GM18951 (cell line): ENCODE data around the gene CMSS1.

Source experiments
- POLR2A ChIP-seq: IDR thresholded peaks from 4 replicates; pipeline ENCODE4 v1.6.1; 2011; ENCODE audit warnings: mild to moderate bottlenecking; ENCODE audit not compliant: insufficient read length, insufficient read depth; ENCODE audit errors: extremely low read depth
- in situ Hi-C: fragments of 300-500 bp; cut with MboI; formaldehyde crosslinking; loops from one replicate; pipeline ENCODE4 v1.12.0; 2022; ENCODE audit warnings: low sequenced_read_pairs, mixed read lengths, inconsistent platforms; ENCODE audit not compliant: unreplicated experiment

CMSS1 gene

DNA sequence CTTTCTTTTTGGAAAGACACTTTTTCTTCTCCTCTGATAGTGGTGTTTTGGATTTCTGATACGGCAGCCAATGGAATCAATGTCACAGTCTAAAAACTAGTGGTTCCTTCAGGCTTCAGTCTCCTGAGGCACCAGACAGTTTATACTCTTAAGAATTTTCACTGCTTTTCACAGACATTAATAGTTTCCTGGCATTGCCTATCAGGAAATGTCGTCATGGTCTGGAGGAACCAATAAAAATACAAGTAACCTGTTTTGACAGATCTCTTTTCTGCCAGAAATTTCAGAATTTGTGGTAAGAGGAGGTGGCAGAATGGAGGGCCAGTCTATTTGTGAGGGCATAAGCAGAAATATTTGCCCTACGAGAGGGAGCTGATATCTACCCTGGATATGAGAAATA lies 251.8 kb downstream of the CMSS1 start:
- no peak for TF ChIP-seq POLR2A
- in situ Hi-C loops = loop anchor here (10.0 kb wide), 1 partner anchor 185 kb away; no protein-coding TSS in a partner anchor

DNA sequence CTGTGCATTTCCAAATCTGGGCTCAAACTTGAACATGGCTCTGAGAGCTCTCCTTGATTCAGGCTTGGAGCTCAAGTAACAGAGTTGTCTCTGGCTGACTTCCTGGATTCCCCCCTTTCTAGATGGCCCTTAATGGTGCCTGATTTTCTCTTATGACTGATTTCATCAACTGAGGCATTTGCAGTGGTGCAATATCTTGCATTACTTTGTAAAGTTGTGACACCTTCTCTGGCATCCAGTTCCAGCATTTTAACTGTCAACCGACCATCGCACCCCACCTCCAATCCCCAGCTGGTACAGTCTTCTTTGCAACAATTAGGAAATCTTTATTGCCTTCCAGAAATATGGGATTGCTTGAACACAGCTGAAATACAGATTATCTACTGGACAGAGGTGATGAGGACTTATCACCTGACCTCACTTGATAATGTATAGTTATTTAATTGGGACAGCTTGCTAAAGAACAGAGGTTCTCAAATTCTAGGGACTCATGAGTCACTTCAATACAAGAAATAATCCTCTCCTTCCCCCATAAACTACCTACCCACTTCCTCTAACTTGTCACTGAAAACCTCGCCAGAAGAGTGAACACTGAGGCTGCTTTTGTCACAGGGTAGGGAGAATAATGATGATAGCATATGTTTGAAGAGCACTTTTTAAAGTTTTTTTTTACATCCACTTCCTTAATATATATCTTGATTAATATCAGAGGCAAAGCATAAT lies 254.8 kb downstream of the CMSS1 start:
- in situ Hi-C loops = no loop called here
- no peak for TF ChIP-seq POLR2A

DNA sequence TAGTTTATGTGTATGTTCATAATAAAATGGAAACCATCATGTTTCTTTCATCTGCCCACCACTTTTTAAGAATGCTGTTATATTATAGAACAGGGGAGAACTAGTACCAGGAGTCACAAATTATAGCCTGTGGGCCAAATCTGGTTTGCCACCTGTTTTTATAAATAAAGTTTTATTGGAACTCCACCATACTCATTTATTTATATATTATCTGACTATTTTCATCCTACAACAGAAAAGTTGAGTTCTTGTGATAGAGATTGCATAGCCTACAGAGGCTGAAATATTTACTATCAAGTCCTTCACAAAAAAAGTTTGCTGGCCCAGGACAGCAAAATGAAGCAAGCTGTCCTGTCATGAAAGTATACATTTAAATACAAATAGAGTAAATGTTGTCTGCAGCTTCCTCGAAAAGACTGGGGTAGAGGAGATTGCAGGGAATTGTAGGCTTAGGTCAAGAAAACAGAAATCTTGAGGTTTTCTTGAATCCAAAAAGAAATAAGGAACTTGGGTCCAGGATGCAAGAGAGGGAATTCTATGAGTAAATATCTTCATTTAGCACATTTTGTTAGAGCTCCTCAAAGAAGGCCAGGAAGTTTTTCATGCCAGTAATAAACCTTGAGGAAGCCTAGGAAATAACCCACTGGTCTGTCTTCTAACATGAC lies 255.5 kb downstream of the CMSS1 start:
- no peak for TF ChIP-seq POLR2A
- in situ Hi-C loops = no loop called here

DNA sequence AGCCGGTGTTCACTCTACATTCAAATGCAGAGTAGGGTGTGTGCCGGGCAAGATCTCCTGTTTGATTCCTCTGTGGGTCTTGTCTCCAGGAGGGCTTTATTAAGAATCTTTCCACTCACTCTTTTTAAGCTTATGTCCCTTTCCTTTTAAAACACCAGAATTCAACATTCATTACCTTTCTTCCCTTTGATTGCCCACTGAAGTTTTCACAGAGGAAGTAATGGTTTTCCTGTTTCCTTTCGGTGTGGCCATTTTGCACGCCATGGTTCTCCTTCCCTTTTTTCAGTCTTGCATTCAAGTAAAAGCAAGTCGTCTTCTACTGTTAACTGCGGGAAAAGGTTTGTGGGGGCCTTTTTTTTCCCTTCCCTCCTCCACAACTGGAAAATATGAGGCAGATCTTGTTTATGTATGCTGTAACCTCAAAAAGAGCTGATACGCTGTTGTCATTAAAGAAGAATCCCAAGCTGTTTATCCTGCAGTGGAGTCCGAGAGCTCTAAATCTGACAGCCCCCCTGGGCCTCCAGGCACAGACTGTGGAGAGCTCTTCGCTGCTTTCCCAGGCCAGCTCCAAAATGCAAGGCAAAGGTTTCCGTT lies 256.1 kb downstream of the CMSS1 start:
- no peak for TF ChIP-seq POLR2A
- in situ Hi-C loops = no loop called here

DNA sequence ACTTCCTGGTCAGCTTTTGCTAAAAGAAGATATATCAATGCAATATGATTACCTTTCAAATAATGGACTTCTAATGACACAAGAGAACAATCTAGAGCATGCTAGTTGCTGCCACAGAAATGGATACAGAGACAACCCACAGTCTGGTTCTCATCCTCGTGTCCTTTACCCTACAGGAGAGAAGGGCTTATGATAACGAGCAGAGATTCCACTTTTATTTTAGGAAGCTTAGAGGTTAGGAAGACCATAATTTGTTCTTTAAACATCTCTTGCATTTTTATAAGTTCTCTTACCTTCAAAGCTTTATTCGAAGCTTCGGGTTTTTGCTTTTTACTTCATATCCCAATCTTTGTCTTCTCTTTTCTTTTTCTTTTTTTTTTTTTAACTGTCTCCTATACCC lies 257.5 kb downstream of the CMSS1 start:
- in situ Hi-C loops = no loop called here

DNA sequence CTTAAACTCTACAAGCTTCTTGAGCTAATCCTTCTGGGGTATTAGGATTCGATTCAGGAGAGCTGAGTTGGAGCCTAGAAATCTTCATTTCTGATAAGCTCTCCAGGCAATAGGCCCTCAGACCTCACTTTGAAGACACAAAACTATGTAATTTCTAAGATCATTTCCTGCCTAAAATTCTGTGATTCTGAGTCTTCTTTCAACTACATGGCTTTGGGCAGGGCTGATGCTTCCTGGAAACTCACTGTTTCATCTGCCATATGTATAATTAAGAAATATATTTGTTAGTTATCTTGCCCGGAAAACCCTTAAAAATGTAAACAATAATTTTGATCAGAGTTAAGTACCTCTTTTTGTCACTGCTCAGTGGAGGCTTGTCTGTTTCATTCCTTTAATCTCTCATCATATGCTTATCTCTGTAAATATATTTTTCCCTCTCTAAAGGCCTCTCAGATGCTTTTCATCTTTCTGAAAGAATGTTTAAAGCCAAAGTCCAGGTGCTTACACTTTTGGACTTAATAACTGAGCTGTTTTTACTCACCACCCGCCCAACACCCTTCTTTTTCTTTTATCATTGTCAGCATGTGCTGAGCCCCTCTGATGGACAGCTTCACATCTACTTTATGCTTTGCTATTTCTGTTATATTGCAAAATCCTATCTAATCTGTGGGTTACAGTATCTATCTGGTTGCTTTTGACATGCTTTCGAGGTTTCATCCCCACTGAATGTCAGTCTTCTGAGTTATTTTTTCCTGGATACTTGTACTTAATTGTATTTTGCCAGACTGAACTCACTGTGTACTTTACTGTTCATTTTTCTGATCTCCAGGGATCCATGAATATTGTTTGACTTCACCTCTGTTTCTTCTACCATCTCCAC lies 258.4 kb downstream of the CMSS1 start:
- no peak for TF ChIP-seq POLR2A
- in situ Hi-C loops = no loop called here

More for the DNA sequence above, 257.5 kb downstream of the CMSS1 start:
- TF ChIP-seq POLR2A = no peak

DNA sequence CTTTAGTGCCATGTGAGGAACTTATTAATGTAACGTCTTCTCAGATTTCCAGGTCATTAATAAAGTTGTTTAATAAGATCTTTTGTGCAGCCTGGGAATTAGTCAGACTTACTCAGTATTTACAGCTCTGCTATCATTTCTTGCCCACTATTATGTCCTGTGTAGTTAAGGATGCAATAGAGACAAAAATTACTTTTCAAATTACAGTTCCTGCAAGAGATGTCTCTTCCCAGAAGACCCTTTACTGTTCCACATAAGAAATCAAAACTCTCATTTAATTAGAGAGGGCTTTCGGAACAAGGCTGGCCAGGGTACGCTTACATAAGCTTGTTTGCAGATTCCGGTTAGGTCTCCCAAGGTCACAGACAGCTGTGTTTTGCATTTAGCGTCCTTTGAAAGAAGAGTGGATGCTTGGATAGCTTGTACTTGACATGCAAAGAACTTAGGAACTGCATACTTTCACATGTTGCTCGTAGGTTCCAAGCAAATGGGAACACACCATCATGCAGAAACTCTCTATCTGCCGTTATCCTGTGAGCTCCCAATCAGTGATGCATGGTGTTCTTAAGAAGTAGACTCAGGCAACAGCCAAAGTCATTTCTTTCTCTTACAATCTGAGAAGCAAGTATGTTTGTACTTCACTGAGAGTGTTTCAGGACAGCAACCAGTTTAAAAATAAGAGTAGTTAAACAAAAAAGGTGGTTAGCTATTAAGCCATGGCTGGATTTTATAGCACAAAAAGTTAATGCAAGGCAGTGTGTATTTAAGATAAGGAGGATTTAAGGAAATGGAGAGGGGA lies 259.3 kb downstream of the CMSS1 start:
- in situ Hi-C loops = no loop called here
- no peak for TF ChIP-seq POLR2A

DNA sequence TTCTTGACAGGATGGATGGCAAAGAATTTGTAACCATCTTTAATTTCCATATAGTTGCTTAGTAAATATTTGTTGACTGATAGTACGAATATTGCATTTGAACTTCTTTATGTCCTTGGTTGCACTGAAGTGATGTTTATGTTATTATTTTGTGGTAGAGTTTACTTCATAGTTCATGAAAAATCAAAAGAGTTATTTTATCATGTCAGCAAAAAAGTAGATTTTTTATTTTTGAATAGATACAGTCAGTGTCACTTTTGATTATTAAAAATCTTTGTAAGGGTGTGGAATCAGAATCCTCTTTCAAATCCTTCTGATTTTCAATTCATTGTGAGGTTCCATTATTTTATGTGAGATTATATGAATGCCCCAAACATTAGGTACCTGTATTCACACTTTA lies 261.7 kb downstream of the CMSS1 start:
- in situ Hi-C loops = no loop called here
- no peak for TF ChIP-seq POLR2A

DNA sequence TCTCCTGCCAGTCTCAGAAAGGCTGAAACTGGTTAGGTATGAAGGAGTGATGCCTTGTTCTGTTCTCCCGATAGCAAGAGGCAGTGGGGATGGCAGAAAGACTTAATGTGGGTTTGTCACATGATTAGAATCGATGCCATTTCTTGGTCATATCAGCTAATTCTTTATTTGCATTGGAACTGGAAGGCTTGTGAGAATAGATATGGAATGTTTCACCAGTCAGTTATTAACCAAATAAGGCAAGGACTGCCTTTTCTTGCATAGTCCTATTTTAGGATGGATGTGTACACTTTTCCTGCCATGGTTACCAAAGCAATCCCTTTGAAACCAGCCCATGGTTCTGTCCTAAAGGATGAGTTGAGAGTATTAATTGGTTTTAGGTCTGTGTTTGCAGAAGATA lies 262.9 kb downstream of the CMSS1 start:
- in situ Hi-C loops = no loop called here
- no peak for TF ChIP-seq POLR2A

DNA sequence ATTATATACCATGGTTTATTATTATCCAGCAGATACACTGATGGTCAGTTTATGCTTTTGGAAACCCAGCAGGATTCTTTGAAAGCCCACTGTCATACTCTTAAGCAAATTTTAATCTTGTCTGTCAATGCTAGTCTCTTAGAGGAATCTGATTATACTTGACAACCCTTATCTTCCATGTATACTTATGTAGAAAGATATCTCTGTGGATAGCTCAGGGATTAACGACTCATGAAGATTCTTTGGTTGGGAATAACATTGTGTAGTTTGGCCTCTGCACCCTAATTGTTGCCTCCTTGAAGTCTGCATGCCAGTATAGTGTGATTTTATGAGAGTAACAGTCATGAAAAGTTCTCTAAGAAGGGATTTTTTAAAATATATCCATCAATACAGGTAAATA lies 263.6 kb downstream of the CMSS1 start:
- in situ Hi-C loops = no loop called here
- no peak for TF ChIP-seq POLR2A

DNA sequence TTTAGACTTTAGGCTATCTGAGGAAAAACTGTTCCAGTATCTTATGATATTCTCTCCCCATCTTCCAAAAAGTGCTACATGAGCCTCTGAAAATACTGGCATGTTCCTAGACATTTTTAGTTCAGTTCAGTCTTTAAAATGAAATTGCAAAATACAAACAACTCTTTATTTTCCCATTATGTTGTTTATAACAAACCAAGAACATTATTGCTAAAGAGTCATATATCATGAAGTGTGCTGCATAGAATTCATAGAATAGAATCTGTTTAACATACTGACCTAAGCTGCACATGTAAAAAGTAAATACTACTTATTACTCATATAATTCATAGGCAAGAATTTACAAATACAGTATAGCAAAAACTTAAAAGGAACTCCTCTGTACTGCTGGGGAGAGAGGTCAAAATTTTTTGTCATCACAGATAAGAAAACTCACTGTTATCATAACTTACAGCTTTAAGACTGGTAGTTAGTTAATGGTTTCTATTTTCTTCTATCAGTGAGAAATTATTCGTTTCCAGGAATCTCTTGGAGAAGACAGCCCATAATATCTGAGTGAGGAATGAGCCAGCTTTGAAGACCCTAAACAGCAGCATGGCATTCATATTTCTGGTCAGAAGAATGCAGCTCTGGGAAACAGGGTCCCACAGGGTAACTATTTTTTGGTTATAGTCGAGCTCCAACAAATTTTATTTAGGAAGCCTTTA lies 264.5 kb downstream of the CMSS1 start:
- TF ChIP-seq POLR2A = no peak
- in situ Hi-C loops = no loop called here

DNA sequence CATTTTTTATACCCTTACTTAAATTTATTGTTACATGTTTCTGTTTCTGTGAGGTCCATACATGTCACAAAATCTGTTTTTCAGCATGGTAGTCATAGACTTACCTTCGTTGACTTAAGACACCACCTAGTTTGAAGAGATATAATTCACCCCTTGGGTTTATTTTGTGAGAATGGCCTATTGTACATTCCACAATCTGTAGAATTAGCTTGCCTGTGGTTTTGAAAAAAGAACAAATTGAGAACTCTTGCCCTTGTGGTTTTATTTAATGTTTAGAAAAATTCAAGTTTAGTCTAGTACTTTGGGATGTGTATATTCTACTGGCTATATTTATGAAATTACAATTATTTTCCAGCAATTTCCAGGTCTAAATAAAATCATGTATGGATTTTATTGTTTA lies 265.1 kb downstream of the CMSS1 start:
- no peak for TF ChIP-seq POLR2A

DNA sequence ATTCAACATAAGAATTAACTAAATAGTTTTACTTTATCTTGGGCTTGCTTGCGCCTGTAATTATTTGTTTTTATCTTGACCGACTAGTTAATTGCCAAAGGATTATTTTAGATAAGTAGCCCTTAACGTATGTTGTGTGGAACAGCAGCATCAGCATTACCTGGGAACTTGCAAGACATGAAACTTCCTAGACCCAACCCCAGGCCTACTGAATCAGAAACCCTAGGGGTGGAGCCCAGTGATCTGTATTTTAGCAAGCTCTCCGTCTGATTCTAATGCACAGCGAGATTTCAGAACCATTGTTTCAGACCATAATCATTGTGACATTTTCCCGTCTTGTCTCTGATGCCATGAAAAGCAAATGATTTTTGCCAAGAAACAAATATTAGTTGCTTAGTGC lies 265.5 kb downstream of the CMSS1 start:
- TF ChIP-seq POLR2A = no peak
- in situ Hi-C loops = no loop called here

More for the DNA sequence above, 265.1 kb downstream of the CMSS1 start:
- in situ Hi-C loops = no loop called here
